HEK293T (cell line): ENCODE measurements around the gene PAPPA2.
"Not testable (repeated sequence)": the region's sequence is repeated elsewhere in the genome, so short reads cannot be mapped to it uniquely, and the experiment has no call there.

Experiments used
- ARNT ChIP-seq: fragments of 450-650 bp; IDR thresholded peaks from 2 replicates; pipeline ENCODE4 v1.6.1; 2017; ENCODE audit warnings: mild to moderate bottlenecking
- BHLHE40 ChIP-seq: fragments of 450-650 bp; IDR thresholded peaks from 2 replicates; pipeline ENCODE4 v1.6.1; 2016; ENCODE audit warnings: mild to moderate bottlenecking, moderate library complexity, borderline replicate concordance
- CTBP1 ChIP-seq: fragments of 450-650 bp; IDR thresholded peaks from 2 replicates; pipeline ENCODE4 v1.6.1; 2016; ENCODE audit warnings: borderline replicate concordance
- ELF4 ChIP-seq: fragments of 450-650 bp; IDR thresholded peaks from 2 replicates; pipeline ENCODE4 v1.6.1; 2017; ENCODE audit warnings: antibody characterized with exemption
- FOXM1 ChIP-seq: fragments of 450-650 bp; IDR thresholded peaks from 2 replicates; pipeline ENCODE4 v1.6.1; 2017; ENCODE audit warnings: mild to moderate bottlenecking, borderline replicate concordance
- HDGF ChIP-seq: fragments of 450-650 bp; IDR thresholded peaks from 2 replicates; pipeline ENCODE4 v1.6.1; 2017; ENCODE audit warnings: antibody characterized with exemption, borderline replicate concordance
- LEF1 ChIP-seq: fragments of 450-650 bp; IDR thresholded peaks from 2 replicates; pipeline ENCODE4 v1.6.1; 2017; ENCODE audit warnings: mild to moderate bottlenecking, borderline replicate concordance
- NFRKB ChIP-seq: fragments of 450-650 bp; IDR thresholded peaks from 2 replicates; pipeline ENCODE4 v1.6.1; 2016; ENCODE audit warnings: mild to moderate bottlenecking, moderate library complexity
- SP1 ChIP-seq: fragments of 450-650 bp; IDR thresholded peaks from 2 replicates; pipeline ENCODE4 v1.6.1; 2017
- TARDBP ChIP-seq: fragments of 450-650 bp; IDR thresholded peaks from 2 replicates; pipeline ENCODE4 v1.6.1; 2016
- ZNF384 ChIP-seq: fragments of 450-650 bp; IDR thresholded peaks from 2 replicates; pipeline ENCODE4 v1.6.1; 2016

DNA sequence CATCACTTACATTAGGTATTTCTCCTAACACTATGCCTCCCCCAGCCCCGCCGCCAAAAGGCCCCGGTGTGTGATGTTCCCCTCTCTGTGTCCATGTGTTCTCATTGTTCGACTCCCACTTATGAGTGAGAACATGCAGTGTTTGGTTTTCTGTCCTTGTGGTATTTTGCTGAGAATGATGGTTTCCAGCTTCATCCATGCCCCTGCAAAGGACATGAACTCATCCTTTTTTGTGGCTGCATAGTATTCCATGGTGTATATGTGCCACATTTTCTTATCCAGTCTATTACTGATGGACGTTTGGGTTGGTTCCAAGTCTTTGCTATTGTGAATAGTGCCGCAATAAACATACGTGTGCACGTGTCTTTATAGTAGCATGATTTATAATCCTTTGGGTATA lies 293.8 kb downstream of the PAPPA2 start:
- not testable (repeated sequence) for TF ChIP-seq SP1, FOXM1, TARDBP, LEF1, ARNT, HDGF, ZNF384, BHLHE40, NFRKB, CTBP1, ELF4
